ENCODE results near the gene PRR27.

- TF ChIP-seq, protein P1, sequence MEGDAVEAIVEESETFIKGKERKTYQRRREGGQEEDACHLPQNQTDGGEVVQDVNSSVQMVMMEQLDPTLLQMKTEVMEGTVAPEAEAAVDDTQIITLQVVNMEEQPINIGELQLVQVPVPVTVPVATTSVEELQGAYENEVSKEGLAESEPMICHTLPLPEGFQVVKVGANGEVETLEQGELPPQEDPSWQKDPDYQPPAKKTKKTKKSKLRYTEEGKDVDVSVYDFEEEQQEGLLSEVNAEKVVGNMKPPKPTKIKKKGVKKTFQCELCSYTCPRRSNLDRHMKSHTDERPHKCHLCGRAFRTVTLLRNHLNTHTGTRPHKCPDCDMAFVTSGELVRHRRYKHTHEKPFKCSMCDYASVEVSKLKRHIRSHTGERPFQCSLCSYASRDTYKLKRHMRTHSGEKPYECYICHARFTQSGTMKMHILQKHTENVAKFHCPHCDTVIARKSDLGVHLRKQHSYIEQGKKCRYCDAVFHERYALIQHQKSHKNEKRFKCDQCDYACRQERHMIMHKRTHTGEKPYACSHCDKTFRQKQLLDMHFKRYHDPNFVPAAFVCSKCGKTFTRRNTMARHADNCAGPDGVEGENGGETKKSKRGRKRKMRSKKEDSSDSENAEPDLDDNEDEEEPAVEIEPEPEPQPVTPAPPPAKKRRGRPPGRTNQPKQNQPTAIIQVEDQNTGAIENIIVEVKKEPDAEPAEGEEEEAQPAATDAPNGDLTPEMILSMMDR (IDR thresholded peaks at IDR 0.05; ENCODE audit: low read length), result no peak
- TF ChIP-seq EZH2 (optimal IDR thresholded peaks at IDR 0.05; ENCODE audit: low read depth, low read length), result no peak
These were observed 20.6 kb upstream of the PRR27 start for GRCh38 chr4:70133473-70133872.

Measured in MM.1S (cell line).